Liver (tissue), 9 donors: ENCODE results near the gene GPC3. TPM values are rescaled to one million over a fixed set of nuclear protein-coding genes. Genes with fewer than 3 reads are reported as not detected.

Source experiments
- DNase-seq: peaks from one replicate; pipeline ENCODE4 v3.0.0-alpha.2; 2017; ENCODE audit warnings: low spot score
- H3K27ac ChIP-seq, 2 donors: one replicate each; pipeline ENCODE4 v1.7.0; 2013; ENCODE audit warnings: inconsistent platforms in 2 of 2, low read length in 2 of 2, control low read depth in 1 of 2, low read depth in 1 of 2, mild to moderate bottlenecking in 1 of 2
- H3K27me3 ChIP-seq, 4 donors: one replicate each; pipeline versions ENCODE4 v1.6.1 to v1.7.0; 2013; ENCODE audit warnings: low read length in 3 of 4, inconsistent platforms in 1 of 4, mild to moderate bottlenecking in 1 of 4, moderate library complexity in 1 of 4; ENCODE audit not compliant: control insufficient read depth in 4 of 4, insufficient read depth in 4 of 4
- H3K36me3 ChIP-seq, 4 donors: one replicate each; pipeline versions ENCODE4 v1.6.1 to v1.7.0; 2013; ENCODE audit warnings: low read length in 3 of 4, mild to moderate bottlenecking in 3 of 4, low read depth in 1 of 4, moderate library complexity in 1 of 4; ENCODE audit not compliant: control insufficient read depth in 4 of 4, insufficient read depth in 3 of 4
- H3K4me1 ChIP-seq, 4 donors: one replicate each; pipeline versions ENCODE4 v1.6.1 to v1.7.0; 2013; ENCODE audit warnings: low read length in 3 of 4, mild to moderate bottlenecking in 3 of 4, moderate library complexity in 1 of 4; ENCODE audit not compliant: control insufficient read depth in 4 of 4, insufficient read depth in 4 of 4
- H3K4me3 ChIP-seq, 3 donors: one replicate each; pipeline versions ENCODE4 v1.6.1 to v1.7.0; 2013; ENCODE audit warnings: low read length in 3 of 3, control low read depth in 1 of 3, low read depth in 1 of 3, mild to moderate bottlenecking in 1 of 3
- H3K9ac ChIP-seq, 2 donors: one replicate each; pipeline ENCODE4 v1.7.0; 2013; ENCODE audit warnings: low read length in 2 of 2, mild to moderate bottlenecking in 2 of 2, moderate library complexity in 2 of 2, control low read depth in 1 of 2, low read depth in 1 of 2
- H3K9me3 ChIP-seq, 4 donors: one replicate each; pipeline versions ENCODE4 v1.6.1 to v1.7.0; 2013; ENCODE audit warnings: low read length in 3 of 4; ENCODE audit not compliant: control insufficient read depth in 4 of 4
- CTCF ChIP-seq: fragments of 150-350 bp; IDR thresholded peaks from 2 replicates; pipeline ENCODE4 v1.5.1; 2017; ENCODE audit warnings: improper control_type of control experiment, low read depth, low read length; ENCODE audit not compliant: missing input control
- EGR1 ChIP-seq, 2 donors: IDR thresholded peaks; 2 replicates each; pipeline ENCODE4 v1.6.1; 2016 to 2018; ENCODE audit warnings: antibody characterized with exemption in 2 of 2, low read depth in 2 of 2
- FOXA1 ChIP-seq: IDR thresholded peaks from 2 replicates; pipeline ENCODE4 v1.6.1; 2016; ENCODE audit warnings: antibody characterized with exemption
- FOXA2 ChIP-seq: IDR thresholded peaks from 2 replicates; pipeline ENCODE4 v1.6.1; 2016; ENCODE audit warnings: antibody characterized with exemption
- GABPA ChIP-seq, 2 donors: IDR thresholded peaks in 1 of 2; conservative IDR thresholded peaks in 1 of 2; 2 replicates each; pipeline ENCODE4 v1.6.1; 2016; ENCODE audit warnings: antibody characterized with exemption in 2 of 2, mild to moderate bottlenecking in 1 of 2, moderate library complexity in 1 of 2
- HNF4A ChIP-seq, 2 donors: conservative IDR thresholded peaks; 2 replicates each; pipeline ENCODE4 v1.6.1; 2016; ENCODE audit warnings: antibody characterized with exemption in 2 of 2, mild to moderate bottlenecking in 2 of 2
- HNF4G ChIP-seq: IDR thresholded peaks from 2 replicates; pipeline ENCODE4 v1.6.1; 2016; ENCODE audit warnings: antibody characterized with exemption
- JUND ChIP-seq, 2 donors: IDR thresholded peaks; 2 replicates each; pipeline ENCODE4 v1.6.1; 2016; ENCODE audit warnings: antibody characterized with exemption in 2 of 2
- MAX ChIP-seq: IDR thresholded peaks from 2 replicates; pipeline ENCODE4 v1.6.1; 2016; ENCODE audit warnings: antibody characterized with exemption
- NR2F2 ChIP-seq: IDR thresholded peaks from 2 replicates; pipeline ENCODE4 v1.6.1; 2016; ENCODE audit warnings: antibody characterized with exemption
- REST ChIP-seq: IDR thresholded peaks from 2 replicates; pipeline ENCODE4 v1.6.1; 2016; ENCODE audit warnings: antibody characterized with exemption, mild to moderate bottlenecking
- RXRA ChIP-seq, 2 donors: IDR thresholded peaks; 2 replicates each; pipeline ENCODE4 v1.6.1; 2017 to 2018; ENCODE audit warnings: antibody characterized with exemption in 2 of 2, mild to moderate bottlenecking in 1 of 2
- TAF1 ChIP-seq: conservative IDR thresholded peaks from 2 replicates; pipeline ENCODE4 v1.6.1; 2016; ENCODE audit warnings: antibody characterized with exemption, mild to moderate bottlenecking
- YY1 ChIP-seq: IDR thresholded peaks from 2 replicates; pipeline ENCODE4 v1.6.1; 2016; ENCODE audit warnings: antibody characterized with exemption, mild to moderate bottlenecking
- WGBS: extraction: QIAGEN DNeasy Blood & Tissue Kit; methylation state at CpG from one replicate; pipeline ENCODE4 v1.1.7; 2013; 5-methylcytosine and 5-hydroxymethylcytosine counted together
- polyA plus RNA-seq, 2 donors: library from polyadenylated mRNA; stranded (reverse) in 1 of 2; unstranded in 1 of 2; fragments of 200-250 nt in 1 of 2; fragments of >200 nt in 1 of 2; fragmentation: Nextera tagmentation in 1 of 2; extraction: Ambion mirVana in 1 of 2; gene quantifications; one replicate each; pipeline versions ENCODE4 v1.2.1 to v1.2.3, GENCODE V29; 2013 to 2015
- total RNA-seq, 2 donors: library from RNA; depleted of rRNA; stranded (reverse); fragments of >200 nt; gene quantifications; one replicate each; pipeline ENCODE4 v1.2.3, GENCODE V29; 2014
- TF ChIP-seq, protein P1 (sequence below): IDR thresholded peaks from 2 replicates; pipeline ENCODE4 v1.6.1; 2016; ENCODE audit warnings: antibody characterized with exemption
- TF ChIP-seq, protein P2 (sequence below): IDR thresholded peaks from 2 replicates; pipeline ENCODE4 v1.6.1; 2016; ENCODE audit warnings: antibody characterized with exemption
- donor health status: healthy.
- donor health status: healthy.
- donor health status: healthy.
- donor health status: healthy.
- donor health status: healthy.

Gene GPC3
- total and polyA plus RNA-seq, 4 donors: 0.40 to 1,133 (median 1.5) TPM

GRCh38 chrX:133633162-133633561 is 352.2 kb downstream of the GPC3 start:
- Histone ChIP-seq H3K4me3 (no peak overlapping the region), H3K9me3 (no peaks in the 10 kb centered on the region), H3K36me3 (no peaks in the 10 kb centered on the region), H3K27me3 (no peaks in the 10 kb centered on the region), H3K9ac (no peak overlapping the region), H3K4me1 (no peaks in the 10 kb centered on the region), H3K27ac (no peak overlapping the region)
- no peak for DNase-seq
- no peak for TF ChIP-seq YY1
- TF ChIP-seq FOXA2: no peak
- TF ChIP-seq GABPA (IDR thresholded peaks at IDR 0.05 in 1 of 2, conservative IDR thresholded peaks at IDR 0.05 in 1 of 2): no peak
- TF ChIP-seq, protein P1, sequence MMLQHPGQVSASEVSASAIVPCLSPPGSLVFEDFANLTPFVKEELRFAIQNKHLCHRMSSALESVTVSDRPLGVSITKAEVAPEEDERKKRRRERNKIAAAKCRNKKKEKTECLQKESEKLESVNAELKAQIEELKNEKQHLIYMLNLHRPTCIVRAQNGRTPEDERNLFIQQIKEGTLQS: no peak
- TF ChIP-seq REST: no peak
- no peak for TF ChIP-seq TAF1
- TF ChIP-seq, protein P2, sequence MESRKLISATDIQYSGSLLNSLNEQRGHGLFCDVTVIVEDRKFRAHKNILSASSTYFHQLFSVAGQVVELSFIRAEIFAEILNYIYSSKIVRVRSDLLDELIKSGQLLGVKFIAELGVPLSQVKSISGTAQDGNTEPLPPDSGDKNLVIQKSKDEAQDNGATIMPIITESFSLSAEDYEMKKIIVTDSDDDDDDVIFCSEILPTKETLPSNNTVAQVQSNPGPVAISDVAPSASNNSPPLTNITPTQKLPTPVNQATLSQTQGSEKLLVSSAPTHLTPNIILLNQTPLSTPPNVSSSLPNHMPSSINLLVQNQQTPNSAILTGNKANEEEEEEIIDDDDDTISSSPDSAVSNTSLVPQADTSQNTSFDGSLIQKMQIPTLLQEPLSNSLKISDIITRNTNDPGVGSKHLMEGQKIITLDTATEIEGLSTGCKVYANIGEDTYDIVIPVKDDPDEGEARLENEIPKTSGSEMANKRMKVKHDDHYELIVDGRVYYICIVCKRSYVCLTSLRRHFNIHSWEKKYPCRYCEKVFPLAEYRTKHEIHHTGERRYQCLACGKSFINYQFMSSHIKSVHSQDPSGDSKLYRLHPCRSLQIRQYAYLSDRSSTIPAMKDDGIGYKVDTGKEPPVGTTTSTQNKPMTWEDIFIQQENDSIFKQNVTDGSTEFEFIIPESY: no peak
- no peak for TF ChIP-seq EGR1 (IDR thresholded peaks at IDR 0.05; ENCODE audit: low read depth in 2 of 2)
- no peak for TF ChIP-seq MAX

DNA sequence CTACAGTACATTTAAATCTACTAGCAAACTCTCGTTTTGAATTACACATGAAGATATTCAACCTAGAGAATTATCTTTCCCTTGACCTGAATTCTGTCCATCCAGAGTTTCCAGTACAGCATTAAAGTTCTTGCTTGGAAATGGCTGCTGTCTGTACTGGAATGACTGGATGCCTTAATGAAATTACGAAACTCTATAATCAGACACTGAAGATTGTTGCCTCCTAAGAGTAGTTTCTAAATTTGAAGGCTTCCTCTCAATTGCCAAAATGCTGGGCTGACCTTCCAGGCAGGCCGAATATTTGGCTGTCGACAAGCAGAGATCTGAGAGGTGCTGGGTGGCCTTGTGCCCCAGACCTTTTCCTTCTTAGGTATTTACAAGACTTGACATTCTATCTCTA is 355.0 kb downstream of the GPC3 start:
- no peak overlapping the region for H3K4me3 ChIP-seq
- no peak for TF ChIP-seq RXRA (IDR thresholded peaks at IDR 0.05)
- no peak for TF ChIP-seq GABPA (IDR thresholded peaks at IDR 0.05 in 1 of 2, conservative IDR thresholded peaks at IDR 0.05 in 1 of 2)
- no peak for TF ChIP-seq REST
- no peak for TF ChIP-seq HNF4G
- no peak for TF ChIP-seq EGR1 (IDR thresholded peaks at IDR 0.05; ENCODE audit: low read depth in 2 of 2)
- no peak for TF ChIP-seq FOXA2
- TF ChIP-seq HNF4A (conservative IDR thresholded peaks at IDR 0.05): no peak
- TF ChIP-seq TAF1: no peak
- TF ChIP-seq, protein P2: no peak
- TF ChIP-seq NR2F2: no peak
- TF ChIP-seq, protein P1: no peak
- TF ChIP-seq MAX: no peak
- no peak for TF ChIP-seq CTCF
- TF ChIP-seq JUND (IDR thresholded peaks at IDR 0.05): no peak
- TF ChIP-seq FOXA1: no peak
- no peak for TF ChIP-seq YY1
- no peaks in the 10 kb centered on the region for H3K36me3 ChIP-seq
- no peak overlapping the region for H3K27ac ChIP-seq
- H3K9ac ChIP-seq: no peak overlapping the region
- no peaks in the 10 kb centered on the region for H3K4me1 ChIP-seq
- no peaks in the 10 kb centered on the region for H3K27me3 ChIP-seq
- H3K9me3 ChIP-seq: no peaks in the 10 kb centered on the region
- WGBS: 70% methylated on average over 4 of the region's 4 CpGs
- no peak for DNase-seq
